RWPE2 (cell line): ENCODE data around the gene AKAP5.

Experiments
- ATAC-seq: fragments of 200-7000 bp; cut with Tn5 transposase; 3 replicates; pipeline ENCODE4 v1.9.1; 2021; ENCODE audit warnings: low read depth
- DNase-seq: peaks from one replicate; pipeline ENCODE4 v3.0.0-alpha.2; 2020; ENCODE audit warnings: low spot score
- H3K27ac ChIP-seq: fragments of 450-650 bp; 2 replicates; pipeline ENCODE4 v1.5.1; 2017; ENCODE audit warnings: mild to moderate bottlenecking; ENCODE audit not compliant: poor library complexity, severe bottlenecking
- H3K27me3 ChIP-seq: fragments of 250-450 bp; sonication (Bioruptor Pico); 2 replicates; pipeline ENCODE4 v1.5.1; 2021; ENCODE audit warnings: mild to moderate bottlenecking, moderate library complexity; ENCODE audit not compliant: insufficient read depth, poor library complexity, severe bottlenecking
- H3K36me3 ChIP-seq: fragments of 250-450 bp; sonication (Bioruptor Pico); 2 replicates; pipeline ENCODE4 v1.5.1; 2020; ENCODE audit warnings: low read depth, mild to moderate bottlenecking, moderate library complexity
- H3K4me1 ChIP-seq: fragments of 250-450 bp; sonication (Bioruptor Pico); 2 replicates; pipeline ENCODE4 v1.5.1; 2021; ENCODE audit warnings: mild to moderate bottlenecking, moderate library complexity; ENCODE audit not compliant: insufficient read depth, poor library complexity, severe bottlenecking
- H3K4me3 ChIP-seq: fragments of 250-450 bp; sonication (Bioruptor Pico); 2 replicates; pipeline ENCODE4 v1.5.1; 2021; ENCODE audit warnings: mild to moderate bottlenecking, moderate library complexity; ENCODE audit not compliant: severe bottlenecking
- H3K9me3 ChIP-seq: fragments of 250-450 bp; sonication (Bioruptor Pico); 2 replicates; pipeline ENCODE4 v1.5.1; 2021; ENCODE audit warnings: mild to moderate bottlenecking, moderate library complexity; ENCODE audit not compliant: severe bottlenecking
- CTCF ChIP-seq: fragments of 450-650 bp; IDR thresholded peaks from one replicate; pipeline ENCODE4 v1.5.1; 2017; ENCODE audit warnings: mild to moderate bottlenecking, moderate library complexity; ENCODE audit not compliant: poor library complexity, severe bottlenecking

Gene AKAP5

GRCh38 chr14:64507376-64508156 is 42.3 kb downstream of the AKAP5 start:
- peak overlapping the region; percentile 97 for H3K27ac ChIP-seq
- TF ChIP-seq CTCF, result peak; percentile 14
- peaks cover 38% of the 10 kb centered on the region for H3K4me1 ChIP-seq
- DNase-seq (no peak), ATAC-seq (peak; percentile 35)
- no peak overlapping the region for H3K4me3 ChIP-seq
- H3K27me3 ChIP-seq, result no peaks in the 10 kb centered on the region
- H3K9me3 ChIP-seq, result no peaks in the 10 kb centered on the region
- H3K36me3 ChIP-seq, result peaks cover 8% of the 10 kb centered on the region

- DNase-seq, result no peak
- peaks cover 14% of the 10 kb centered on the region for H3K36me3 ChIP-seq
- no peak for TF ChIP-seq CTCF
- peak overlapping the region; percentile 97 for H3K27ac ChIP-seq
- no peak for ATAC-seq
- no peak overlapping the region for H3K4me3 ChIP-seq
- H3K4me1 ChIP-seq, result peaks cover 38% of the 10 kb centered on the region
- H3K27me3 ChIP-seq, result no peaks in the 10 kb centered on the region
- no peaks in the 10 kb centered on the region for H3K9me3 ChIP-seq
Measured at GRCh38 chr14:64508215-64508776, 43.0 kb downstream of the AKAP5 start.

GRCh38 chr14:64509036-64509435 is 43.7 kb downstream of the AKAP5 start:
- ATAC-seq (no peak), DNase-seq (no peak)
- TF ChIP-seq CTCF, result no peak
- no peak overlapping the region for H3K4me3 ChIP-seq
- H3K9me3 ChIP-seq, result no peaks in the 10 kb centered on the region
- peaks cover 38% of the 10 kb centered on the region for H3K4me1 ChIP-seq
- no peak overlapping the region for H3K27ac ChIP-seq
- peaks cover 14% of the 10 kb centered on the region for H3K36me3 ChIP-seq
- H3K27me3 ChIP-seq, result no peaks in the 10 kb centered on the region

- TF ChIP-seq CTCF, result peak; percentile 99
- no peak for DNase-seq
- Histone ChIP-seq H3K9me3 (no peaks in the 10 kb centered on the region), H3K27me3 (no peaks in the 10 kb centered on the region), H3K27ac (peak overlapping the region; percentile 29), H3K36me3 (peaks cover 14% of the 10 kb centered on the region), H3K4me1 (peaks cover 38% of the 10 kb centered on the region), H3K4me3 (no peak overlapping the region)
- peak; percentile 46 for ATAC-seq
Measured at GRCh38 chr14:64510825-64511671, 45.7 kb downstream of the AKAP5 start.
